GM18873 (cell line): ENCODE measurements around the gene WNK4.
A peak's percentile ranks its signal among the peaks of the same experiment; 100 is the strongest.

Experiments
- ATAC-seq: cut with Tn5 transposase; IDR thresholded peaks from one replicate; pipeline ENCODE4 v1.9.1; 2021; ENCODE audit warnings: mild to moderate bottlenecking, moderate library complexity, moderate number of reproducible peaks; ENCODE audit not compliant: unreplicated experiment, low FRiP score

The WNK4 gene

DNA sequence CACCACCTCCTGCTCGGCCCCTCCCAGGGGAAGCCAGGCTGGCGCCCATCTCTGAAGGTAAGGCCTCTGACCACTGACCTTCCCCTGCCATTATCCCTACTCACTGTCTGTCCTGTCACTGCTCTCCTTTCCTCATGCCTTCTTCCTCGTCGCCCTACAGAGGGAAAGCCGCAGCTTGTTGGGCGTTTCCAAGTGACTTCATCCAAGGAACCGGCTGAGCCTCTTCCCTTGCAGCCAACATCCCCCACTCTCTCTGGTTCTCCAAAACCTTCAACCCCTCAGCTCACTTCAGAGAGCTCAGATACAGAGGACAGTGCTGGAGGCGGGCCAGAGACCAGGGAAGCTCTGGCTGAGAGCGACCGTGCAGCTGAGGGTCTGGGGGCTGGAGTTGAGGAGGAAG lies 15.1 kb downstream of the WNK4 start:
- ATAC-seq, result no peak

DNA sequence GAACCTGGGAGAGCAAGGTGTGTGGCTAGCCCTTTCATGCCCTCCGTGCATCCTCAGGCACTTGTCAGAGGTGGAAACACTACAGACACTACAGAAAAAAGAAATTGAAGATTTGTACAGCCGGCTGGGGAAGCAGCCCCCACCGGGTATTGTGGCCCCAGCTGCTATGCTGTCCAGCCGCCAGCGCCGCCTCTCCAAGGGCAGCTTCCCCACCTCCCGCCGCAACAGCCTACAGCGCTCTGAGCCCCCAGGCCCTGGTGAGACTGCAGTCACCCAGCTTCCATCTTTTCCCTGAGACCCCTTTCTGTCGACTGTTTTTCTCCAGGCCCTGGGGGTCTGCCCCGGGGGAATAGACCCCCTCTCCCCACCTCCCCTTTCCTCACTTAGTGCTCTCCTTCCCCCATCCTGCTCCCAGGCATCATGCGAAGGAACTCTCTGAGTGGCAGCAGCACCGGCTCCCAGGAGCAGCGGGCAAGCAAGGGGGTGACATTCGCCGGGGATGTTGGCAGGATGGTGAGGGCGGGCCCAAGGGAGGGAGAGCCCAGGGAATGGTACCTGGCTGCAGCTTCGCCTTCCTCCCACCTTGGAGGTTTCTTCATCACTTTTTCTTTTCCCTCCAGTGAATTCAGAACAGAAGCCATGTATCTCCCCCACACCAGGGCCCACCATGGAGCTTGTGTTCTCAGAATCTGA lies 15.8 kb downstream of the WNK4 start:
- ATAC-seq, result no peak

DNA sequence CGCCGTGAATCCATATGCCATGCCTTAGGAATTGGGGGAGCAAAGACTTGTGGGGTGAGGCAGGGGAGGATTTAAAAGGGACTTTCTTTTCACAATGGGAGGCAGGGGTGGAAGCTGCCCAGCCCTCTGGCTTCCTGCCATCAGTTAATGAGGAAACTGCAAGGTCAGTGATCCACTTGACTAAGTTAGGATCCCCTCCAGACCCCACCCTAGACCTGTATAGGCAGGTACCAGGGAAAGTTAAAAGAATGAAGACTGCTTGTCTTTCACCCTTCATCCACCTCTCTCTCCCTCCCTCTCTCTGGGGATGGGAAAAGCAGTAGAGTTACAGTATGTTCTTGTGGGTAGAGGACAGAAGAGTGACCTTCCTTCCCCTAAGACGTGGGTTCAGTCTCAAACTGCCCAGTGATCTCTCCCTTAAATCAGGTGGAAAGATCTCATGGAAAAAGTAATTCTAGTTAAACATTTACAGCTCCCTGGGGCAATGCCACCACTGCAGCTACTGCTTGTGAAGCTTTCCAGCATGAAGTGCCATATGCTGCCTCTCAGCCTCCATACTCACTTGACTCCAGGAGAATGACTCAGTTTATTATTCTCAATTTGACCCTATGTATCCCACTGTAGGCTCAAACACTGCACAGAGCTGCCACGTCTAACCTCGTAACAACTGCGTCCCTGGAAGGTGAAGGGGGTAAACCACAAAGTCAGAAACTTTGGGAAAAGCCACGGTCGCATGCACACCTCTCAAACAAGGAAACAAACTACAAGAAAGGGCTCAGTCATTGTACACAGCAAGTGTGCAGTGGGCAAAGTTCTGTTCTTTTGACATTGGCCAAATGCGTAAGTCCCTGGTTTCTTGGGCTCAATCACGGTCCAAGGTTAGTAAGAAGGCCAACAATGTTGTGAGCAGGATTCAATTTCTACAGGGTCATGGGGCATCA lies 16.9 kb downstream of the WNK4 start:
- ATAC-seq, result no peak

DNA sequence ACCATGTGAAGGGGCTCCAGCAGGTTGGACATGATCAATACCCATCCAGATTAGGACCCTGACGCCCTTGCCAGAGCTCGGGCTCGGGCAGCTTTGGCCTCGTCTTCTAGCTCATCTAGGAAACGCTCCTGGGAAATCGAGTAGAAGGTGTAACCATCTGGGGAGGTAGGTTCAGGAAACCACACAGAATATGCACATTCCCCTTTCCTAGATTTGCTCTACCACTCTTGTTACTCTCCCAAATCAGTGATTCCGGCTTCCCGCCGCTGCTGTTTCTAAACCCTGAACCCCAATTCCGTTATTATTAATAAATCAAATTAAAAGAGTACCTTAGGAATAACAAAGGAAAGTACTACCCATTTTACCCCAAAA lies 17.6 kb downstream of the WNK4 start:
- ATAC-seq, result no peak

DNA sequence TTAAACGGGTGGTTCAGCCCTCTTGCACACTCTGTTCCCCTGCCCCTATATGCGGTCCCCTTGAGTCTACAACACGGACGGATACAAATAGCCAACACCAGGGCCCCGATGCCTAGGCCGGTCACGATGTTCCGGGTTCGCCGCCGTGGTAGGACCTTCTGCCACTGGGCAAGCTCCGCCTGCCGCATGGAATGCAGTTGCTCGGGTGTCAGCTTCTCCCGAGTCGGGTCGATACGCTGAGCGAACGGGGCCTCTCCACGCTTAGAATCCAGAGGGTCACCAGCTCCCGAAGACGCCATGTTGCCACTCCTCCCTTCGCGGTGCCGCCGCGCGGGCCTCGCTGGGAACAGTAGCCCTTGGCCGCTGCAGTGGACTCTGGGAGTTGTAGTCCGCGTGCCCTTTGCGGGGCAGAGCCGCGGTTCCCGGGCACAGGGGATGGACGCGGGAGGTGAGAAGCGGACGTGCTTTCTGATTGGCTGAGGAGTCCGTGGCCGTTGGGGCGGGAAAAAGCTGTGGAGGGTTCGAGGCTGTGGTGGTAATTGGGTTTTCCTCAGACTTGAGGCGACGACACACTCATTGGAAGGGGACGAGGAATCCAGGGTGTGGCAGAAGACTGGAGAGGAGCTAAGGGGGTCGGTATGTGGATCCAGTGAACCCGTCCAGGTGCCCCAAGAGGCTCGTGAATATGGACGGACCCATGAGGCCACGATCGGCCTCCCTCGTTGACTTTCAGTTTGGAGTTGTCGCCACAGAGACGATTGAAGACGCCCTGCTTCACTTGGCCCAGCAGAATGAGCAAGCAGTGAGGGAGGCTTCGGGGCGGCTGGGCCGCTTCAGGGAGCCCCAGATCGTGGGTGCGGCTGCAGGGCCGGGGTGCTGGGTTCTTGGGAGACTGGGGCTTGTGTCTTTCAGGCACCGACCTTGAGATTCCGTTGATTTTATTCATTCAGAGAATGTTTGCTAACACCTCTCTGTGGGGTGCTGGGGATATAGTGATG lies 18.3 kb downstream of the WNK4 start, which contains the start of the genes CNTD1 and COA3:
Gene CNTD1 (plus strand): TSS at position 479 of the 998 bp plus-strand sequence. CDS start 207 bp downstream, at position 686.
Gene COA3 (minus strand): TSS at position 322 of the 998 bp plus-strand sequence. CDS start 23 bp downstream, at position 299.
- ATAC-seq, result no peak

DNA sequence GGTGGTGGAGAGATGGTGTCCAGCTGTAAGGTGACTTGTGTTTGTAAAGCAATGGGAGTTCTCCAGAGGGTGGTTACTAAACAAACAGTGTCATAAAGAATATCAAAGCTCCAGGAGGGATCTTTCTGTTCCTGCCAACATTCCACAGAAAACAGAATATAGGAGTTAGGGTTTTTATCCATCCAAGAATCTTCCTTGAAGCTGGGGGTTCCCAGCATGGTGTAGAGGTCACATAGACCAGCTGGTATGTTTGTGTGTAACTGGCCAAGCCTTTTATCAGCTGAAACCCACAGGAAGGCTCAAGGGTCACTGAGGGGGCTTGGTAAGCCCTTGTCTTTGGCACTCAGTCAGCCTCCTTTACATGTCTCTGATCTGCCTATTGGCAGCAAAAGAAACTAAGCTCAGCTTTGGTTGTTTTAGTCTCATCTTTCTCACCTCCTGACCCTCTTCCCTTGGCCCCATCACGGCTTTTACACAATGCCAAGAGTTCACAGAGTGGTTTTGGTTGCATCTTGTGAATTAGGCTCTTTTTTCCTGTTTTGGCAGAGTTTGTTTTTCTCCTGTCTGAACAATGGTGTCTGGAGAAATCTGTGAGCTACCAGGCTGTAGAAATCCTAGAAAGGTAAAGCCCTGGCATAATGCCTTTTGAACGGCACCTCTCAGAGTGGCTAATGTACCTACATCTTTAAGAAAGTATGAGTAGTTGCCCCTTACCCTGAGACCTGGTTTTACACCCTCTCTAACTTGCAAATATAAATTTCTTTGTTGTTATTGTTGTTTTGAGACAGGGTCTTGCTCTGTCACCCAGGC lies 22.9 kb downstream of the WNK4 start:
- ATAC-seq, result no peak

DNA sequence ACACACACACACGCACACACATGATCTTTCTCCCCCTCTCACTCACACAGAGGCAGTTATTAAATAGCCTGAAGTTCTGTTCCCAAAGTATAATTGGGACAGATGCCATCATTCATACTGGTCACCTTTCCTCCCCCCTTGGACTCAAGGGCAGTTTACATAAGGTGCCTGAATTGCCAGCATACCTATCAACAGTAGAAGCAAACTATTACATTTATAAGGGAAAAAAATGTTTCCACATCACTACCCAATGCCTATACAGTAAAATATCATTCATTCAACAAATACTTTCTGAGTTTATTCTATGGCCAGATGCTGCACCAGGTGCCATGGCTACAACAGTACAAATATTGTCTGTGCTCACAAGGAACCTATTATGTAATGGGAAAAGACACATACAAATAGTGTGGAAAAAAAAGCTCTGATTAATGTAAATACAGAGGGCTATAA lies 24.5 kb downstream of the WNK4 start:
- ATAC-seq, result no peak

DNA sequence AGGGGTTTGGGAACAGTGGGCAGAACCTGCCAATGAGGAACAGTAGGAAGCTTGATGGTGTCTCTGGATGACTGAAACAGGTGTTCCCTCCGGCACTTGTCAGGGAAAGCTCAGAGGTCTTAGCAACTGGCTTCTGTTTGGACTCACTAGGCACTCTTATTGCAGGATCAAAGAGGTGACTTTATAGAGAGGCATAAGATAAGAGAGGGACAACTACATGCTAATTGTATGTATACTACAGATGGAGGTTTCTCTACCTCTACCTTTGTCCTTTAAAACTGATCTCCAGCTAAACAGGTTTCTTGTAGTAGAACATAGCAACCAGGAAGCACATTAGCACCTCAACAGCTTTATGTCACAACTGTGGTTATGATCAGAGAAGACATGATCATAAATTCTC lies 25.8 kb downstream of the WNK4 start:
- no peak for ATAC-seq

DNA sequence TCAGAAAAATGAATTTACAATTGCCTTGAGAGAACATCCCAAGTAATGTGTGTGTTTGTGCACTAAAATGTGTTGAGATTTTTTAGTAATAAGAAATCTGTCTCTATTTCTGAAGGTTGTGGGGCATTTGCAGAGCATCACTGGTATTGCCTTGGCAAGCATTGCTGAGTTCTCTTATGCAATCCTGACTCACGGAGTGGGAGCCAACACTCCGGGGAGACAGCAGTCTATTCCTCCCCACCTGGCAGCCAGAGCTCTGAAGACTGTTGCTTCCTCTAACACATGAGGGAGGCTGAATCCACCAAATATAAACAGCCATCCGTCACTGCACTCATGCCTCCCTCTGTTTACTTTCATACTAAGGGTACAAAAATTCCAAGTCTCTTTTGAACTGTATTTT lies 28.8 kb downstream of the WNK4 start:
- no peak for ATAC-seq

DNA sequence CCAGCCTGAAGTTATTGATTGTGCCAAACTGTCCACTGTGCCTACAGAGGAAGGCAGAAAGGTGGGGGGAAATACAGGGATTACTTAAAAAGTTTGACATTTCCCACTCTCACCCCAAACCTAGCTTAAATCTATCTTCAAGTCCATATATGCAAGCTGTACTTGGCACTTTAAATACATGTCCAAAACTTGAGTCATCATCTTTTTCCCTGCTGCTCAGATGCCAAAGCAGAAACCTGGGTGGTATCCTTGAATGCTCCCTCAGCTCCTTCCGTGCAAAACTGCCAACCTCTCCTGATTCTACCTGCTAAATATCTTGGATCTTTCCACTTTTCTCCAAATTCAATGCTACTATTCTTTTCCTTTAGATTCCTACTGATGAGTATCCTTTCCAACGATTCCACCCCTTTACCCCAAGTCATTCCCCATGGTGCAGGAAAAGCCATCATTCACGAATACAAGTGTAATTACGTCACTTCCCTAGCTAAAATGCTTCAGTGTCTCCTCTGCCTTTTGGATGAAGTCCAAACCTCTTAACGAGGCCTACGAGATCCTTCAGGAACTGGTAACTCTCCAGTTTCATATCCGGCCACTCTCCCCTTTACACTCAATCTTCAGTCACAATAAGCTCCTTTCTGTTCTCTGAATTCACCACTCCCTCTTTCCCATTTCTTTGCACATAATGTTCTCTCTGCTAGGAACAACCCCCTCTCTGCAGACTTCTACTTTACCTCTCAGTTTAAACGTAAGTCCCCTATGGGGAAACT lies 34.4 kb downstream of the WNK4 start:
- no peak for ATAC-seq

DNA sequence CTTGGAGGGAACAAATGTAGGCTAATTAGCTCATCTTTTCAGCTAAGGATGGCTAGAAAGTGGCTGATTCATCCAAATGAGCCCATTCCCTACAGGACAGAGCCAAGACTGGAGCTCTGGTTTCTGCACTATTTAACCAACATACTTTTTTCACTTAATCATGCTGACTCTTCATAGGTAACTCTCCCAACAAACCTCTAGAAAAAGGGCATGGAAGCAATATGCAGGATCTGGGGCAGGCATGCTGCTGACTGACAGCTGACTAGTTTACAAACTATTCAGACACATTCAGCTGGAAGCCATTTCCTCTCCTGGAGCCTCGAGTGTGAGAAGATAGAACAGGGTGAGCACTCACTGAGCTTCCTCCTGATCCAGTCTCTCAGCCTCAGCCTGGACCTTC lies 37.5 kb downstream of the WNK4 start:
- ATAC-seq, result no peak

DNA sequence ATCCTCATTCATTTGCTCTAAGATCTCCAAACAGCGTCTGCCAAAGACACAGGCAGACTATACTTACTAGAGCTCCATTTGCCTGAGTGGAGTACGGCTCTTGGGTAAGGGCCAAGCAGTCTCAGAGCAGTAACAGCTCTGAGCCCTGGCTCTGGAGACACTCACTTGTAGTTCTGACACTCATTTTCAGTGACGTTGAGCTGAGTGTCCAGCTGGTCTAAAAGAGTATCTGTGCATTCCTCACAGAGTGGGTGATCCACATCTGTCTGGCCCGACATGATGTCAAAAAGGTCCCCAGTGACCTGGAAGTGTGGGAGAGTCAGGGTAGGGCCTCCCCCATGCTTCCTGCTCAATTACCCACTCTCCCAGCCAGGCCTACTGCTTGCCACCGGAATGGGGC lies 38.0 kb downstream of the WNK4 start:
- no peak for ATAC-seq

DNA sequence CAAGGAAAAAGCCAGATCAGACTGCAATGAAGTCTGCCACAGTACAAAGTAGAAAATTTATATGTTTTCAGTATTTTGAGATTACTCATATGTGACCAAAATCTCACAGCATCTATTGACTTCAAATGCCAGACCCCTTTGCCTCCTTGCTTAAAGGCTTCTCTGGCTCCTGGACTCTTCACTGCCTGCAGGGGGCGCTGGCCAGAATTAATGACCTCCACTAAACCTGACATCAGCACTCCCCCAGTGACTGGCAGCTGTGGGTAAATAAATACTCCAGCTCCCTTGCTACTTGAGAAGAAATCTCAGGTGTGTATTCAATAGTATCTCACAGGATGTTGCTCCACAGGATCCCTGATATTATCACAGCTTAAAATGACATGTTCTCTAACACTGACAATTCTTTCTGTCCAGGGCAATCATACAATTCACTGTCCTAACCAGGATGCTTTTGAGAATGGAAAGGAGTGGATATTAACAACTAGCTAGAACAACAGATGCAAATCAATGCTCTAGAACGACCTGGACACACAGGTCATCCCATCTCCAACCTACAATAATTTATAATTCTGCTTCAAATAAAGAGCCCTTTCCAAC lies 39.6 kb downstream of the WNK4 start:
- ATAC-seq, result no peak

DNA sequence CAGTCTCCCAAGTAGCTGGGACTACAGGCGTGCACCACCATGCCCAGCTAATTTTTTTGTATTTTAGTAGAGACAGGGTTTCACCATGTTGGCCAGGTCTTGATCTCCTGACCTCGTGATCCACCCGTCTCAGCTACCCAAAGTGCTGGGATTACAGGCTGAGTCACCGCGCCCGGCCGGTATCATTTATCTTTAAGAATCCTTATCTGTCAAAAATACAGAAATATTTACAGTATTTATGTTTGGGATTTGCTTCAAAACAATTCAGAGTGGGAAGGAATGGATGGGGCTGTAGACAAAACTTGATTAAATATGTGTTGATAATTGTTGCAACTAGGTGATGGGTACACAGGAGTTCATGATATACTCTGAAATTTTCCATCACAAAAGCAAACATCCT lies 40.8 kb downstream of the WNK4 start:
- no peak for ATAC-seq

DNA sequence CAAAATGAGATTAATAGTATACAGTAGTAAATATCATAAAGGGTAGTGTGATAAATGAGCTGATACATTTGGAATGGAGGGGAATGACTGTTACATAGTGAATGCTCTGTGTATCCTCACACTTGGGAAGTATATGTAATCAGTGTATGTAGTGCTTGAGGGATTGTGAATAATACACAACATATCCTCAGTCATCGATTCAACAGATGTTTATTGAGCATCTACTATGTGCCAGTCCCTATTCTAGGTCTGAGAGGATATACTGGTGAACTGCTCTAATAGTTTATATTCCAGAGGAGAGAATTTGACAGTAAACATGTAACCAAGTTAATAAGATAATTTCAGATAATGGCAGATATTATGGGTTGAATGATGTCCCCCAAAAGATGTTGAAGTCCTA lies 47.1 kb downstream of the WNK4 start:
- no peak for ATAC-seq

DNA sequence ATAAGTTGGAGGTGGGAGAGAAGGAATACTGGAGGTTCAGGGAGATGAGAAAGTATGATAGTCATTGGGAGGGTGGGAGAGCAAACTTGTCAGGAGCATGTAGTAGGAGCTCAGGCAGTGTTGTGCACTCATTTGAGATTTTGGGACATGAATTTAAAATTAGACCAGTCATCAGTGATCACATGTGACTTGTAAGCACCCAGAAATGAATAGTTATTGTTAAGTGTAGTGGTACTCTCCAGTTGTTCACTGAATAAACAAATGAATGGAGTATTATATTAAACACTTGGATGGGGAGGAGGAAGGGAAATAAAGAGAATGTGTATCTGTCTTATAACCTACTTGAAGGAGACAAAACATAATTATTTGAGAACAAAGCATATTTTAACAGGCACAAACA lies 50.6 kb downstream of the WNK4 start:
- ATAC-seq, result no peak

DNA sequence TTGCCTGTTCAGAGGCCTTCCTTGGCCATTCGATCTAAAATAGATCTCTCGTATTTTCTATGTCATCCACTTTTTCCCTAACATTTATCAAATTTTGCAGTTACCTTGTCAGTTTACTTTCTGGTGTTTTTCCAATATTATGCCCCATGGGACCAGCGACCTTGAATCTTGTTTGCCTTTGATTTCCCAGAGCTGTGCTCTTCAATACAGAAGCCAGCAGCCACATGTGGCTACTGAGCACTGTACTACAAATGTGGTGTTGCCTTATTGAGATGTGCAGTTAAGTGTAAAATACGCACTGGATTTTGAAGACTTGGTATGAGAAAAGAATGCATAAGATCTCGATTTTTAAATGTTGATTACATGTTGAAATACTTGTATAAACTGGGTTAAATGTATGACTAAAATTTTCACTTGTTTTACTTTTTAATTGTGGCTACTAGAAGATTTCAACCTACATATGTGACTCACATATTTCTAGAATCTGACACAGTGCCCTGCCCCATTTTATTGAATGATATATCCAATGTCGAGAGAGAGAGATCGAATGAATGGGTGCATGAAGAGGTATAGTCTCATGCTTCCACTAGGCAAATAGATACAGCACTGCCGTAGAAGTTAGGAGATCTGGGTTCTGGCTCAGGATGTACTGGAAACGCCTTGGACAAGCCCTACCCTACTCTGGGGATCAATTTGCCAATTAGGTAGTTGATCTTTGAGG lies 52.0 kb downstream of the WNK4 start:
- peak; percentile 6 for ATAC-seq
